GM10847 (cell line): ENCODE measurements around the gene EME2.

Experiments used
- POLR2A ChIP-seq: IDR thresholded peaks from 2 replicates; pipeline ENCODE4 v1.6.1; 2011; ENCODE audit not compliant: insufficient read length; ENCODE audit errors: extremely low read depth

EME2 gene

GRCh38 chr16:1769402-1770300 is 3.0 kb upstream of the EME2 start:
- TF ChIP-seq POLR2A: no peak

- peak; percentile 11 for TF ChIP-seq POLR2A
Measured at GRCh38 chr16:1770328-1771187, 2.1 kb upstream of the EME2 start.

GRCh38 chr16:1771188-1771863 is 1.3 kb upstream of the EME2 start, which contains the start of gene NME3:
Gene NME3, minus strand, starts transcription at chr16:1771543. Its CDS starts 9 bp downstream, at chr16:1771534.
- peak; percentile 22 for TF ChIP-seq POLR2A

- no peak for TF ChIP-seq POLR2A
Measured at GRCh38 chr16:1771864-1772361, 697 bp upstream of the EME2 start.

GRCh38 chr16:1772908-1773702 is 495 bp downstream of the EME2 start, which contains the start of gene MRPS34:
Gene MRPS34, minus strand, starts transcription at chr16:1773134. Its CDS starts 15 bp downstream, at chr16:1773119.
- peak; percentile 88 for TF ChIP-seq POLR2A

- no peak for TF ChIP-seq POLR2A
Measured at GRCh38 chr16:1773703-1774447, 1.3 kb downstream of the EME2 start.

GRCh38 chr16:1774448-1774780 is 1.8 kb downstream of the EME2 start:
- TF ChIP-seq POLR2A: no peak

- no peak for TF ChIP-seq POLR2A
Measured at GRCh38 chr16:1775006-1775845, 2.6 kb downstream of the EME2 start.

GRCh38 chr16:1775846-1776671 is 3.4 kb downstream of the EME2 start:
- TF ChIP-seq POLR2A: no peak

- no peak for TF ChIP-seq POLR2A
Measured at GRCh38 chr16:1776672-1776955, 4.0 kb downstream of the EME2 start.

- TF ChIP-seq POLR2A: no peak
Measured at GRCh38 chr16:1776991-1777374, 4.4 kb downstream of the EME2 start.

- no peak for TF ChIP-seq POLR2A
Measured at GRCh38 chr16:1777375-1778199, 5.0 kb downstream of the EME2 start.
